Suprapubic skin (tissue), 4 donors: ENCODE data around the gene TELO2.

Experiments used
- EP300 ChIP-seq: sonication (generic); formaldehyde crosslinking; IDR thresholded peaks from one replicate; pipeline ENCODE4 v1.6.1; 2017; ENCODE audit warnings: antibody characterized with exemption
- POLR2A ChIP-seq, 2 donors: fragments of 450-650 bp; IDR thresholded peaks; one replicate each; pipeline ENCODE4 v1.6.1; 2017; ENCODE audit warnings: antibody characterized with exemption in 2 of 2, mild to moderate bottlenecking in 2 of 2, moderate library complexity in 2 of 2
- POLR2AphosphoS5 ChIP-seq, 3 donors: sonication (generic); formaldehyde crosslinking; IDR thresholded peaks; one replicate each; pipeline ENCODE4 v1.6.1; 2017; ENCODE audit warnings: antibody characterized with exemption in 3 of 3
- TF ChIP-seq, protein P1 (sequence below), 2 donors: fragments of 200-600 bp in 1 of 2; fragments of 450-650 bp in 1 of 2; sonication (generic) in 1 of 2; IDR thresholded peaks; one replicate each; pipeline ENCODE4 v1.5.1; 2016 to 2019; ENCODE audit warnings: antibody characterized with exemption in 2 of 2, mild to moderate bottlenecking in 1 of 2, moderate library complexity in 1 of 2

DNA sequence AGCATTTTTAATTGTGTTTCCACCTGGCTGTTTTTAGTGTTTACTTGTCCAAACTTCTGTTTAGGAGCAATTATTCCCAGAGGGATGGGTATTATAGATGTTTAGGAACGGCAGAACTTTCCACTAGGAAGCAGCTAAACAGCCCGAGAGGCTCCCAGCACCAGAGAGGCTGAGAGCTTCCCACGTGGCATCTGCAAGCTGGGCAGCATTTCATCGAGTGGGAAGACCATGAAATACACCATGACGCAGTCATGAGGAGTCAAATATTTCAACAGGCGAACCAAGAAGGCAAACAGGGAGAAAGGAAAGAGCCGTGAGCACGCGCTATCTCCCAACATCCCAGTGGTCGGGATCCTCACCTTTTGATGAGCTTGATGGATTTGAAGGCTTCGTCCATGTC is 64.4 kb downstream of the TELO2 start:
- TF ChIP-seq POLR2A (IDR thresholded peaks at IDR 0.05) (no peak), EP300 (no peak), POLR2AphosphoS5 (IDR thresholded peaks at IDR 0.05) (no peak)
- TF ChIP-seq, protein P1, sequence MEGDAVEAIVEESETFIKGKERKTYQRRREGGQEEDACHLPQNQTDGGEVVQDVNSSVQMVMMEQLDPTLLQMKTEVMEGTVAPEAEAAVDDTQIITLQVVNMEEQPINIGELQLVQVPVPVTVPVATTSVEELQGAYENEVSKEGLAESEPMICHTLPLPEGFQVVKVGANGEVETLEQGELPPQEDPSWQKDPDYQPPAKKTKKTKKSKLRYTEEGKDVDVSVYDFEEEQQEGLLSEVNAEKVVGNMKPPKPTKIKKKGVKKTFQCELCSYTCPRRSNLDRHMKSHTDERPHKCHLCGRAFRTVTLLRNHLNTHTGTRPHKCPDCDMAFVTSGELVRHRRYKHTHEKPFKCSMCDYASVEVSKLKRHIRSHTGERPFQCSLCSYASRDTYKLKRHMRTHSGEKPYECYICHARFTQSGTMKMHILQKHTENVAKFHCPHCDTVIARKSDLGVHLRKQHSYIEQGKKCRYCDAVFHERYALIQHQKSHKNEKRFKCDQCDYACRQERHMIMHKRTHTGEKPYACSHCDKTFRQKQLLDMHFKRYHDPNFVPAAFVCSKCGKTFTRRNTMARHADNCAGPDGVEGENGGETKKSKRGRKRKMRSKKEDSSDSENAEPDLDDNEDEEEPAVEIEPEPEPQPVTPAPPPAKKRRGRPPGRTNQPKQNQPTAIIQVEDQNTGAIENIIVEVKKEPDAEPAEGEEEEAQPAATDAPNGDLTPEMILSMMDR (IDR thresholded peaks at IDR 0.05) = no peak
